Measurements from ENCODE around the gene ATP8A2. TPM values are rescaled to one million over a fixed set of nuclear protein-coding genes. Genes with fewer than 3 reads are reported as not detected.

Gene ATP8A2
- total RNA-seq, 1 experiment from 2014 or later: not detected

DNA sequence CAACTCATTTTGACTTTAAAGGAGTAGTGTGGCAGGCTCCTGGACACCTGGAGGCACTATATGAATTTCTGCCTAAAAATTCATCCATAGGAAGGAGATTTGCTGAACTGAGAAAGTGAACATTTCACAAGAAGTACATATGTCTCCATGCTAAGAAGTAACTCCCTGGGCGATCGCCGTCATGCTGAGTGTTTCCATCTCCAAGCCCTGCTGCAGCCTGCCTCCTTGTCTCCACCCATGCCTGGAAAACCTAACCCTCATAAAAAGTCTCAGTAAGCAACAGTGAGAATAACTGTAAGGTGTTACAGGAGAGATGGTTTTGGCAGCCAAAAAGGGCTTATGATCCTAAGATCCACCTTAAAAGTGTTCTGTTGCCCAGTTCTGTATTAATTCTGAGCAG, 428.7 kb downstream of the ATP8A2 start:
- ChIA-PET POLR2A (ENCODE audit: unreplicated experiment) (no interaction called here), CTCF (no interaction called here)
- intact Hi-C loops (cut with micrococcal nuclease; ENCODE audit: unreplicated experiment): no loop called here
- no peak overlapping the region for H3K4me3 ChIP-seq
- no peaks in the 10 kb centered on the region for H3K4me1 ChIP-seq (replicated peaks; ENCODE audit: insufficient read depth)
- H4K20me1 ChIP-seq (ENCODE audit: insufficient read depth): no peaks in the 10 kb centered on the region
- no peaks in the 10 kb centered on the region for H3F3A ChIP-seq (ENCODE audit: insufficient read depth, low read depth)
- no peaks in the 10 kb centered on the region for H3K79me2 ChIP-seq (ENCODE audit: low read depth)
- peaks cover 57% of the 10 kb centered on the region; the same call in 1 of the 2 replicates for H3K27me3 ChIP-seq (ENCODE audit: insufficient read depth, low read depth)
- H2AFZ ChIP-seq: no peak overlapping the region
- no peak overlapping the region for H3K4me2 ChIP-seq
- no peaks in the 10 kb centered on the region for H3K36me3 ChIP-seq (ENCODE audit: low read depth)
- no TSS peak for BruUV-seq (replicated peaks)
- no peaks in the 10 kb centered on the region for H3K9me2 ChIP-seq (ENCODE audit: insufficient read depth)
- TF ChIP-seq, protein P1, sequence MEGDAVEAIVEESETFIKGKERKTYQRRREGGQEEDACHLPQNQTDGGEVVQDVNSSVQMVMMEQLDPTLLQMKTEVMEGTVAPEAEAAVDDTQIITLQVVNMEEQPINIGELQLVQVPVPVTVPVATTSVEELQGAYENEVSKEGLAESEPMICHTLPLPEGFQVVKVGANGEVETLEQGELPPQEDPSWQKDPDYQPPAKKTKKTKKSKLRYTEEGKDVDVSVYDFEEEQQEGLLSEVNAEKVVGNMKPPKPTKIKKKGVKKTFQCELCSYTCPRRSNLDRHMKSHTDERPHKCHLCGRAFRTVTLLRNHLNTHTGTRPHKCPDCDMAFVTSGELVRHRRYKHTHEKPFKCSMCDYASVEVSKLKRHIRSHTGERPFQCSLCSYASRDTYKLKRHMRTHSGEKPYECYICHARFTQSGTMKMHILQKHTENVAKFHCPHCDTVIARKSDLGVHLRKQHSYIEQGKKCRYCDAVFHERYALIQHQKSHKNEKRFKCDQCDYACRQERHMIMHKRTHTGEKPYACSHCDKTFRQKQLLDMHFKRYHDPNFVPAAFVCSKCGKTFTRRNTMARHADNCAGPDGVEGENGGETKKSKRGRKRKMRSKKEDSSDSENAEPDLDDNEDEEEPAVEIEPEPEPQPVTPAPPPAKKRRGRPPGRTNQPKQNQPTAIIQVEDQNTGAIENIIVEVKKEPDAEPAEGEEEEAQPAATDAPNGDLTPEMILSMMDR (conservative IDR thresholded peaks at IDR 0.05): no peak
- TF ChIP-seq EZH2 (IDR thresholded peaks at IDR 0.05; ENCODE audit: low read depth): no peak
- DNase-seq: no peak
- no peaks in the 10 kb centered on the region for H3K9me3 ChIP-seq (ENCODE audit: insufficient read depth, low read depth)
- H3K27ac ChIP-seq: no peak overlapping the region

DNA sequence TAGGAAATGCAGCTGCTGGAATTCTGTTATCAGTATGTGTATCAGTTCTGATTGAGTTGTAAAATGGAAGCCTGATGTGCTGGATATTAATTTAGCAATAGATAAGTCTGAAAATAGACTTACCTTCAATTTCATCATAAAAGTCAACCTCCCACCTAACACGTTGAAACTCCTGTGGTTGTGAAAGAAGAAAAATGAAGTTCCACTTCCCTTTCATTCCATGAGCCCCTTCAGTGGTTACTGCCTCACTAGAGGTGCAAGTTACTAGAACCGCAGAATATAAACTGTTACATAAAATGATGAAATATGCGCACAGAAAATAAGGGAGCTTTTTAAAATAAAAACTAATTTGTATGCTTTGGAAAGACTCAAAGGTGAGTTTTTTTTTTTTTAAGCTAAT, 430.8 kb downstream of the ATP8A2 start:
- Histone ChIP-seq H3F3A (ENCODE audit: insufficient read depth, low read depth) (no peaks in the 10 kb centered on the region), H3K9me3 (ENCODE audit: insufficient read depth, low read depth) (no peaks in the 10 kb centered on the region), H4K20me1 (ENCODE audit: insufficient read depth) (no peaks in the 10 kb centered on the region), H3K36me3 (ENCODE audit: low read depth) (no peaks in the 10 kb centered on the region), H3K27me3 (ENCODE audit: insufficient read depth, low read depth) (peaks cover 48% of the 10 kb centered on the region; the same call in 1 of the 2 replicates), H3K4me2 (no peak overlapping the region), H3K4me3 (no peak overlapping the region), H2AFZ (no peak overlapping the region), H3K27ac (no peak overlapping the region), H3K79me2 (ENCODE audit: low read depth) (no peaks in the 10 kb centered on the region), H3K9me2 (ENCODE audit: insufficient read depth) (no peaks in the 10 kb centered on the region), H3K4me1 (replicated peaks; ENCODE audit: insufficient read depth) (no peaks in the 10 kb centered on the region)
- ChIA-PET CTCF (no interaction called here), POLR2A (ENCODE audit: unreplicated experiment) (no interaction called here)
- intact Hi-C loops (cut with micrococcal nuclease; ENCODE audit: unreplicated experiment): no loop called here
- BruUV-seq (replicated peaks): no TSS peak
- TF ChIP-seq EZH2 (IDR thresholded peaks at IDR 0.05; ENCODE audit: low read depth): no peak
- TF ChIP-seq, protein P1 (conservative IDR thresholded peaks at IDR 0.05): no peak
- DNase-seq: no peak

DNA sequence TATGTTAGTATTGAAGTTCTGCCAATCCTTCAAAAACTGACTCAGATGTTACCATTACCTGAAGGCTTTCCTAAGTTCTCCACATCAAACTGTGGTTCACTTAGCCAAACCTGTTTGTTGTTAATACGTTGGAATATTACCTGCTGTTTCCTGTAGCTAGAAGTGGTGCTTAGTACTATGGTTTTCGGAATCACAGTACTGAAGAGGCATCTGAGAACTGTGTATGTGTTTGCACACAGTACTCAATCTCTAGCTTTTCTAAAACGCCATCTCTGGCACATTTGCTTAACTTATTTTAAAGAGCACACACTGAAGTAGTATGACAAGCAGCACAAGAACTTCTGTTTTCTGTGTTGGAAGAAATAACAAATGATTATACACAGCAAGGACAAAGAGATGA, 431.9 kb downstream of the ATP8A2 start:
- CTCF ChIA-PET: no interaction called here
- Histone ChIP-seq H3K4me2 (no peak overlapping the region), H3K4me3 (no peak overlapping the region), H3K9me3 (ENCODE audit: insufficient read depth, low read depth) (no peaks in the 10 kb centered on the region), H2AFZ (no peak overlapping the region), H3K79me2 (ENCODE audit: low read depth) (no peaks in the 10 kb centered on the region), H3K27me3 (ENCODE audit: insufficient read depth, low read depth) (peaks cover 48% of the 10 kb centered on the region; the same call in 1 of the 2 replicates), H4K20me1 (ENCODE audit: insufficient read depth) (no peaks in the 10 kb centered on the region), H3K4me1 (replicated peaks; ENCODE audit: insufficient read depth) (no peaks in the 10 kb centered on the region), H3K36me3 (ENCODE audit: low read depth) (no peaks in the 10 kb centered on the region), H3F3A (ENCODE audit: insufficient read depth, low read depth) (no peaks in the 10 kb centered on the region), H3K9me2 (ENCODE audit: insufficient read depth) (no peaks in the 10 kb centered on the region), H3K27ac (no peak overlapping the region)
- no peak for TF ChIP-seq EZH2 (IDR thresholded peaks at IDR 0.05; ENCODE audit: low read depth)
- TF ChIP-seq, protein P1 (conservative IDR thresholded peaks at IDR 0.05): no peak
- POLR2A ChIA-PET (ENCODE audit: unreplicated experiment): no interaction called here
- no peak for DNase-seq
- intact Hi-C loops (cut with micrococcal nuclease; ENCODE audit: unreplicated experiment): no loop called here
- BruUV-seq (replicated peaks): no TSS peak
